Amniotic epithelial cell (primary cell): ENCODE results near the gene CDK19.

ENCODE experiments used
- DNase-seq: peaks from one replicate; pipeline ENCODE4 v3.0.0-alpha.2; 2010; ENCODE audit warnings: low read depth

CDK19 gene

GRCh38 chr6:110658631-110659211, 156.5 kb downstream of the CDK19 start:
- DNase-seq, result peak; percentile 34

GRCh38 chr6:110656492-110656891, 158.8 kb downstream of the CDK19 start:
- no peak for DNase-seq

DNA sequence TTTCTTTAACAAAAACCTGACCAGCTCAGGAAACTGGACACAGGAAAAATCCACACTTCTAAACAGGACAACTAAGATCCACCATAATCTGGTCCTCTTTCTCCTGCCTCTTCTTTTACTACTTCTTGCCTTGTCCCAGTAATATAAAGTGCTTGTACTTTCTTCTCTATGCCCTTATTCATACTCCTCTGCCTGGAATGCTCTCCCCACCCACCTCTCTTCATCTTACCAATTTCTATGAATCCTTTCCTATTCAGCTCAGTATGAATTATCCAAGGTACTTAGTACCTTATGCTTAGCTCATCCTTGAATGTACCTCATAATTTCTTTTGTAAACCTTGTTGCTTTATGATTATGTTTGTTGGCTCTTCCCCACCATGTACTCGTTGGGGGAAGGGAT, 159.4 kb downstream of the CDK19 start:
- DNase-seq, result no peak

GRCh38 chr6:110654096-110654820, 161.0 kb downstream of the CDK19 start:
- peak; percentile 44 for DNase-seq

- DNase-seq, result no peak
Observed at GRCh38 chr6:110653381-110653780, 161.9 kb downstream of the CDK19 start.

DNA sequence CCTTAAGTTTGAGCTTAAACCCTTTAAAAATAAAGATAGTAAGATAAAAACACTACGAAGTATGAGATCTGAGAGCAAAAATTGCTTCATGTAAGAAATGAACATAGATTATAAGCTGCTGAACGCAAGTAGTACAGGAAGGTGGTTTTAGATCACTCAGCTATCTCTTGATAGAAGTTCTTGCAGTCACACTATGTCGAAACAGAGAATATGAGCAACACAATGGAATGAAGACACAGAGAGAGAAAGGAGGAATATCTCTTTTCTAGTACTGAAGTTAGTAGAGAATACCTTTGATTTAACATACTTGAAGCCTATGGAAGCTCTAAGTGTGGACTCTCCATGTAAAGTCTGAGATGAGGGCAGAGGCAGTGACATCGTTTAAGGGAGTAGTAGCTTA, 162.7 kb downstream of the CDK19 start:
- peak; percentile 84 for DNase-seq

GRCh38 chr6:110650755-110651154, 164.5 kb downstream of the CDK19 start:
- DNase-seq, result no peak

DNA sequence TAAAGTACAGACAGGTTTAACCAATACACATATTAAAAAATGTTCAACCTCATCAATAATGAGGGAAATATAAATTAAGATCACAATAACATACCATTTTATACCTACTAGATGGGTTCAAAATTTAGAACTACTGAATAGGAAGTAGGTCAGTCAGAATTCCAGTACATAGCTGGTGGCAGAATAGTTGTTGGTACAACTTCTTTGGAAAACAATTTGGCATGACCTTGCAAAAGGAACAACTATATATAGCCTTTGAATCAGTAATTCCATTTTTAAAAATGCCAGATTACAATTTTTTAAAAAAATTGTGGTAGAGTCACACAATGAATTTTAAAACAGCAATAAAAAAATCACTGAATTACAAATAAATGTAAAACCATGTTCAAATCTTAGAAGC, 165.6 kb downstream of the CDK19 start:
- DNase-seq, result no peak

GRCh38 chr6:110646951-110647910, 168.0 kb downstream of the CDK19 start:
- no peak for DNase-seq

DNA sequence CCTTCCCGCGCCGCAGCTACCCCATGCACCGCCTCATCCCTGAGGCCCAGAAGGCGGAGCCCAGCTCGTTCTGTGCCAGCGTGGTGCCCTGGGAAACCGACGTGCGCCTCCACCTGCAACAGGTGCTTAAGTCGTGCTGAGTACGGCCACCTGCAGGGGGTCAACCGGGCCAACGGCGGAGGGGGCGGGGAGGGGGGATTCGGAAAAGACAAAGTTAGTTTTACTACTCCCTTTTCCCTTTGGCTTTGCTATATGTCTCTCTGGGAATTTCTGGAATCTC, 168.9 kb downstream of the CDK19 start:
- no peak for DNase-seq

- no peak for DNase-seq
Observed at GRCh38 chr6:110645685-110646418, 169.4 kb downstream of the CDK19 start.

- peak; percentile 28 for DNase-seq
Observed at GRCh38 chr6:110643175-110643574, 172.1 kb downstream of the CDK19 start.

- no peak for DNase-seq
Observed at GRCh38 chr6:110642711-110643110, 172.6 kb downstream of the CDK19 start.

DNA sequence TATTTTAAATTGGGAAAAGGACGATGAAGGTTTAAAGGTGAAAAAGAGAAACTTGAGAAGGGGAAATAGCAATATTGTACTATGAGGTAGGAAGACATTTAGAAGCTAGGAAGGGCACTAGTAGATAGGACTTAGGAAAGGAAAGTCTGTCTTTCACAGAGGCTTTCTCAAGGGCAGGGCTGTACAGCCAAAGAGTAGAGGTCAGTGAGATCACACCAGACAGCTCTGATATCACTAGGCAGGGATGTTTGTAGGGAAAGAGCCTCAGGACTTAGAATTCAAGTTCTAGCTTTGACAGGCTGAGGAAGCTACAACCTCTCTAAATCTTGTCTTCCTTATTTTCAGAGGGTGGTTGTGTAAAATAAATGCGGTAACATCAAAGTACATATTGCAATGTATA, 178.5 kb downstream of the CDK19 start:
- DNase-seq, result no peak

DNA sequence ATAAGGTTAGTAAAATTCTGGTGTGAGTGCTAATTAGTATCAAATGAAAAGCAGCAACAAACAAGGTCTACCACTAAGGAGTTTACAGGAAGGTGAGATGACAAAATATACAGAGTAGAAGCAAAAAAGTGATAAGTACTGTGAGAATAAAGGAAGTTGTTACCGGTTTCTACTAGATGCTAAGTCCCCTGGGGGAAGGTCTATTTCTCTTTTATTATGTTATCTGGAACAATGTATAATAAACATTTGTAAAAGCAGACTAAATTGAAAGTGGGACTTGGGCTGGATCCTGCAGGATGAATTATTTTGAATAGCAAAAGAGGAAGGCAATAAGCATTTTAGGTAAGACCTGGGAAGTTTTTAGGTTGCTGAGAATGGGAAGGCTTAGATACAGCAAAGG, 180.2 kb downstream of the CDK19 start:
- no peak for DNase-seq

DNA sequence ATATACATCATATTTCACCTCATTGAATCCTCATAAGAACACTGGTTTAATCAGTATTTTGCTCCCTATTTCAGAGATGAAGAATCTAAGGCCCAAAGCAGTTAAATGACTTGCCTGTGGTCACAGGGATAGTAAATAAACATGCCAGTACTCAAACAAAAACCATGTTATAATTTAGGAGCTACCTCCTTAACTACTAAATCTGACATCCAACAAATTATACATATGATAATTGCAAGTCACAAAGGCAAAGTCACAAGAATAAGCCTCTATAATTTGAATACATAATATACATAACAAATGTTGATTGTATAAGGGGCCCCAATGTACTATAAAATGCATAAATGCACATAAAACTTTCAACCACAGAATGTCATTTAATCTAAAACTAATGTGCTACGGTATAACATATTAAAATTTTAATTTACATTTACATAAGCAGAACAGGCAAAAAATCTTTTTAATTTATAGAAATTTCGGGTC, 181.5 kb downstream of the CDK19 start:
- DNase-seq, result no peak

DNA sequence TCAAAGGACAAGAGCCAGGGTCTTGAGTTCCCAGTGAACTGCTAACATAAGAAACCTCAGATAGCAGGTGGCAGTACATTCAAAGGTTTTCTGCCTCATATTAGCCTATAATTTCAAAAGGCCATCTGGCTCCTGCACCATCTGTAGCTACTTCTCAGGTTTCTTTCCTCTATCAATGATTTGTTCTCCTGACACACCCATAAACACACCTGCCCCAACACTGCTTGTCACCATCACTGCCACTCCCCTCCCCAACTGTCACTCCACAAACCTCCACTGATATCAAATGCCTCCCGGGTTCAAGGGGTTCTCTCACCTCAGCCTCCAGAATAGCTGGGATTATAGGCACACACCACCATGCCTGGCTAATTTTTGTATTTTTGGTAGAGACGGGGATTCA, 186.1 kb downstream of the CDK19 start:
- no peak for DNase-seq

GRCh38 chr6:110628330-110628729, 186.9 kb downstream of the CDK19 start:
- DNase-seq, result peak; percentile 85

GRCh38 chr6:110626442-110626841, 188.8 kb downstream of the CDK19 start:
- DNase-seq, result no peak

DNA sequence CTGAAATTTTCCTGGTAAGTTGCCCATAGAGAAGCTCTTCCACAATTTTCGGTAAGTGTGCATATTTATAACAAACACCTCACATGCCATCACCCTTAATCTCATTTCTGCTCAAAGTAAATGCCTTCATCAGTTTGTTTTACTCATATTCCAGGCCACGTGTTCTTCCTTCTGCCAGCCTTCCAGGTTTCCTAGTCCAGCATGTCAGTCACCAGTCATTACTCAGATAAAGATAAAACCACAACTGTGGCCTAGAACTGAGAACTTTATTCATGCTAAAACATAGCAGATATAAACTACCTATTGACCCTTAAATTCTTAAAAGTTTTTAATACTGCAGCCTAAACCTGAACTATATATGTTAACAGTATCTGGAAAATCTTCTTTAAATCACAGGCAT, 189.4 kb downstream of the CDK19 start:
- DNase-seq, result peak; percentile 79

GRCh38 chr6:110622912-110623578, 192.2 kb downstream of the CDK19 start:
- no peak for DNase-seq

GRCh38 chr6:110621061-110621460, 194.2 kb downstream of the CDK19 start:
- DNase-seq, result no peak
